GM19328 (cell line): ENCODE measurements around the gene GRIK5.

Source experiments
- ATAC-seq: cut with Tn5 transposase; IDR thresholded peaks from one replicate; pipeline ENCODE4 v1.9.1; 2021; ENCODE audit warnings: mild to moderate bottlenecking, moderate library complexity; ENCODE audit not compliant: unreplicated experiment

GRIK5 gene

GRCh38 chr19:42095142-42095813 lies 25.3 kb upstream of the GRIK5 start:
- no peak for ATAC-seq

GRCh38 chr19:42093926-42094325 lies 23.9 kb upstream of the GRIK5 start:
- ATAC-seq = no peak

GRCh38 chr19:42093505-42093904 lies 23.5 kb upstream of the GRIK5 start:
- no peak for ATAC-seq

- ATAC-seq = no peak
These were observed 22.3 kb upstream of the GRIK5 start for GRCh38 chr19:42092350-42092749.

- no peak for ATAC-seq
These were observed 21.7 kb upstream of the GRIK5 start for GRCh38 chr19:42091742-42092141.

- no peak for ATAC-seq
These were observed 21.3 kb upstream of the GRIK5 start for GRCh38 chr19:42091300-42091699.

- no peak for ATAC-seq
These were observed 20.7 kb upstream of the GRIK5 start for GRCh38 chr19:42090672-42091071.

GRCh38 chr19:42089772-42090171 lies 19.8 kb upstream of the GRIK5 start:
- ATAC-seq = no peak

- no peak for ATAC-seq
These were observed 19.3 kb upstream of the GRIK5 start for GRCh38 chr19:42089191-42089750.

GRCh38 chr19:42088471-42089190 lies 18.6 kb upstream of the GRIK5 start:
- ATAC-seq = no peak

GRCh38 chr19:42086770-42087550 lies 17.0 kb upstream of the GRIK5 start:
- ATAC-seq = no peak

GRCh38 chr19:42086188-42086736 lies 16.3 kb upstream of the GRIK5 start:
- no peak for ATAC-seq

- no peak for ATAC-seq
These were observed 13.5 kb upstream of the GRIK5 start for GRCh38 chr19:42083537-42083936.

- ATAC-seq = no peak
These were observed 11.7 kb upstream of the GRIK5 start for GRCh38 chr19:42081584-42082203.

GRCh38 chr19:42080764-42081375 lies 10.9 kb upstream of the GRIK5 start:
- no peak for ATAC-seq

GRCh38 chr19:42079886-42080763 lies 10.1 kb upstream of the GRIK5 start:
- ATAC-seq = no peak

GRCh38 chr19:42079276-42079669 lies 9.3 kb upstream of the GRIK5 start:
- ATAC-seq = no peak

GRCh38 chr19:42078538-42079275 lies 8.7 kb upstream of the GRIK5 start:
- no peak for ATAC-seq

- ATAC-seq = no peak
These were observed 8.1 kb upstream of the GRIK5 start for GRCh38 chr19:42078058-42078457.
